ENCODE results near the gene SOX9.

The SOX9 gene

GRCh38 chr17:72120642-72121163, at the start of gene SOX9:
Gene SOX9, plus strand, starts transcription at chr17:72121020. Its CDS starts 372 bp downstream, at chr17:72121392.
- DNase-seq (ENCODE audit: low spot score): peak; percentile 97

DNA sequence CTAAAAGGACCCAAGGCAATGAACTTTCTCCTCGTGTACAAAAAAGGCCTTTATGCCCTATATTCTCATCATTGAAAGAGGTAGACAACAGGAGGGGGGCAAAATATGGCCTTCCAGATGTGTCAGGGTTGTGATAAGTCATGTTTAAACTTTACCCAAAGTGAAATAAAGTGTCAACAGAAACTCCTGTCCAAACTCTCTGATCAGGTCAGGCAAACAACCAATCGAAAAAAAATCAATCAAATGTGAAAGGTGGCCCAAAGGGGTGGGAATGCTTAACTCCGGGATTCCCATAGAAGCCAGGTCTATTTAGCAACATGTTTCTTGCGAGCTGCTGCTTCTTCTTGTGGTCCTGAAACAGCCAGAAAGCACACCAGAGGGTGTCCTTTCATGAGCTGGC, 49.5 kb upstream of the SOX9 start:
- no peak for DNase-seq (ENCODE audit: low spot score)

GRCh38 chr17:72075995-72076677, 44.7 kb upstream of the SOX9 start:
- no peak for DNase-seq (ENCODE audit: low spot score)

GRCh38 chr17:72076678-72077030, 44.2 kb upstream of the SOX9 start:
- DNase-seq (ENCODE audit: low spot score): no peak

GRCh38 chr17:72077326-72077960, 43.4 kb upstream of the SOX9 start:
- DNase-seq (ENCODE audit: low spot score): peak; percentile 91

- no peak for DNase-seq (ENCODE audit: low spot score)
Observed at GRCh38 chr17:72079700-72080099, 41.1 kb upstream of the SOX9 start.

GRCh38 chr17:72087876-72088275, 32.9 kb upstream of the SOX9 start:
- no peak for DNase-seq (ENCODE audit: low spot score)

- no peak for DNase-seq (ENCODE audit: low spot score)
Observed at GRCh38 chr17:72089453-72089987, 31.3 kb upstream of the SOX9 start.

DNA sequence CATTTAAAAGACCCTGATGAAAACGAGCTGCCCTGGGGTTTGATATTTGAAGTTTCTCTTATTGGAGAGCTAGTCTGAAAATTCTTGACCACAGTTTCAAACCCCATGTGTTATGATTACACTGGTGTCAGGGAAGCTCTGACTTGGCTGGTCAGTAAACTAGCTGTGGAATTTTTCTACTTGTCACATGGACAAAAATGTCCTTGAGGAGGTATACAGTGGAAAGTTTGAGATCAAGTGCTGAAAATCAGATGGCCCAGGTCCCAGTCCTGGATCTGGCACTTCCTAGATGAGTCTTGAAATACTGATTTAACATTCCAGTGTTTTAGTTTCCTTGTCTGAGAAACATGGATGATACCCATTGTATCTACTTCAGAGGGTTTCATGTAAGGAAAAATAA, 30.7 kb upstream of the SOX9 start:
- no peak for DNase-seq (ENCODE audit: low spot score)

GRCh38 chr17:72092710-72093322, 28.0 kb upstream of the SOX9 start:
- DNase-seq (ENCODE audit: low spot score): no peak

DNA sequence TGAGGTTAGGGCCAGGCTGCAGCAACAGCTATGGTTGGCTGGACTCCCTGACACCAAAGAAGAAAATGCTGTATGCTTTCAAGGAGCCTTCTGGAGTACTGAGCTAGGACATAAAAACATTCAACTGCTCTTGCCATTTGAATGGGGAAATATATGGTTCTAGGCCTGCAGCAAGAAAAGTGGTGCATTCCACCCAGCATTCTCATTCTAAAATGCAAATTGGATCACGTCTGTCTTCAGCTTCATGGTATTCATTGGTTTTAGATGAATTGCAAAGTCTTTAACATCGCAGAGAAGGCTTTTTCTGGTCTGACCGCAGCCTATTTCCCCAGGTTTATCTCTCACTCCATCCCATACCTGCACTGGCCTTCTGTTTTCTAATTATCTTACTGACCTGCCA, 27.1 kb upstream of the SOX9 start:
- DNase-seq (ENCODE audit: low spot score): no peak

- DNase-seq (ENCODE audit: low spot score): no peak
Observed at GRCh38 chr17:72095316-72095715, 25.5 kb upstream of the SOX9 start.

DNA sequence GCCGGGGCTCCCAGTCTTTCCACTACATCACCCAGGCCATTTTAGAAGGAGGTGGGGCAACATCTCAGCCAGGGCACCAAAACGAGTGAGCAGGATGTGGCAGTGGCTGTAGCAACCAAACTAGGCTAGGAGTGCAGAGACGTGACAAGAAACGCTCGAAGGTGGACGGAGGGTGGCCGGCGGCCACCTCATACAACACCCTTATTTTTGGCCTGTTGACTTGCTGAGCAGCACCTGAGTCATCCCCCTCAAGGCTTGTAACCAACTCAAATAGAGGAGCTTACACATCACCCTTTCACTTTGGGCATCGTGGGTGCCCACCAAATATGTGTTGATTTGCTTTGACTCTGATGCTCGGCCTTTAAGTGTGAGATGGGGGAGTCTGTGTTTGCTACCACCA, 23.7 kb upstream of the SOX9 start:
- no peak for DNase-seq (ENCODE audit: low spot score)

GRCh38 chr17:72099919-72100318, 20.9 kb upstream of the SOX9 start:
- no peak for DNase-seq (ENCODE audit: low spot score)

- DNase-seq (ENCODE audit: low spot score): no peak
Observed at GRCh38 chr17:72100470-72100869, 20.4 kb upstream of the SOX9 start.

- DNase-seq (ENCODE audit: low spot score): no peak
Observed at GRCh38 chr17:72101526-72101925, 19.3 kb upstream of the SOX9 start.

DNA sequence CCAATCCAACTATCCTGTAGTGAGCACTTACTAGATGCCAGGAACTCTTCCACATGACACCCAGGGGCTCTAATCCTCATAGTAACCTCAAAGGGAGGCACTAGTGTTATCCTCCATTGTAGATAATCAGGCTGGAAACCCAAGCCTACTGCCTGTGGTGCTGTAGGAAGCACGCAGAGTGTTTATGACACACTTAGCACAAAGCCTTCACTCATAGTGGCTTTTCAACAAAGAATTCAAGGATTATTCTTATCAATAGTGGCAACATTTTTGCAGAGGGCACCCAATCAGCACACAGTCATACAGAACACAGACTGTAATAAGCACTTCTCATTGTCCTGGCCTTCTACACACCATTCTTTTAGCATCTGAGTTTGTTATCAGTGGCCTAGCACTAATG, 18.5 kb upstream of the SOX9 start:
- DNase-seq (ENCODE audit: low spot score): no peak

DNA sequence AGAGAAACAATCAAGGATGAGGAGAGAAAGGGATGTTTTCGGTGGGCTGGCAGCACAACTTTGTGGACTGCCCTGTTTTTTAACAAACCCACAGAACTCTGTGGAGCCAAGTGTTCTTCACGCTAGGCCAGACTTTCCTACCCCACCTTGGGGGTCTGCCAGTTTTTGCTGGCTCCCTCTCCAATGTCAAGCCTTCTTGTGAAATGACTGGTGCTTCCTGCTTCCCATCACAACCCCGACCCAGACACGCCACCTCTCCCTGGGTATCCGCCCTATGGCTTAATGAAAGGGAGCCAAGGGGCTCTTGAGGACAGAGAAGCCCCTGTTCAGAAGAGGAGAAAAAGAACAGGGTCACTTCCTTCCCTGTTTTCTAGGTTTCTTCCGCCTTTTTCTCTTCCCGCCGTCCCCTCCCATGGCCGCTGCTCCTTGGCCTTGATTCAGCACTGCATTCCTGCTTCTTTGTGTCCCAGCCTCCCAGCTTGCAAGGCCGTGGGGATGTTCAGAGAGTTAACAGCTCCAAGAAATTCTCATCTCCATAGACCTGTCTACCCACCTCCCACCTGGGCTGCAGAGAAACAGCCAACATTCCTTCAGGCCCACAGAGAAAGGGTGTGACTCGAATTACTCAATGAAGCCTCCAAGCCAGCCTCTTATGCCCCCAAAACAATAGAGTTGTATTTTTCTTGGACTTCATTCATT, 16.5 kb upstream of the SOX9 start:
- DNase-seq (ENCODE audit: low spot score): no peak

DNA sequence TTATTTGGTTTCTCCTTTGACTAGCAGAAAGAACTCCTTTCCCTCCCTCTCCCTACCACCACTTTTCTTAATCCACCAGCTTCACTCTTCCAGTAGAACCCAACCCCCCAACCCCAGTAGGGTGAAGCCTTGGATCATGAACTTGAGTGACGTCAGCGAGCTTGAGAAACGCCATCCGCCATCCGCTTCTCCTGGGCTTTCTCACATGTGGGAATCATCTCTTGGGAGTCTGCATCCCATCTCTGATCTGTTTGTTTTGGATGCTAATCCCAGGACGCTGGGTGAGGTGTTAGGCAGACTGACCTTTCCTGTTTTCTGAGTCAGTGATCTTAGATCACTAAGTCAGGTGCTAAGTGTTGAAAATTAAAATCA, 16.0 kb upstream of the SOX9 start:
- DNase-seq (ENCODE audit: low spot score): no peak

DNA sequence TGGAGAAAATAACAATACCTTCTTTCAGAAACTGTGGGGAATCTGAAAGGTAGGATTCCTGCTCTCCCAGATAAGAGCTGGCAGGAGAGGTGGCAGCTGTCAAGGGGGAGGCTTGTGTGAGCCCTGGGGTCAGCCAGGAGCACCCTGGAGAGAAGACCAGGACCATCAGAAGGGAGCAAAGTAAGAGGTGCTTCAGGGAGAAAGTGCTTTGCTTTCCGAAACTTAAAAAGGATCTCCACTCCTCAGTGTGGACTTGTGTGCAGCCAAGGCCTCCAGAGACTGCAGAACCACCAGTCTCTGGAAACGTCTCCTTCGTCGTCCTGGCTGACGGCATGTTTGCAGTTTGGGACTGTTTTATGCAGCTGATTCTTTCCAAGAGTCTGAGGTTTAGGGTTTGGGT, 13.7 kb upstream of the SOX9 start:
- no peak for DNase-seq (ENCODE audit: low spot score)

DNA sequence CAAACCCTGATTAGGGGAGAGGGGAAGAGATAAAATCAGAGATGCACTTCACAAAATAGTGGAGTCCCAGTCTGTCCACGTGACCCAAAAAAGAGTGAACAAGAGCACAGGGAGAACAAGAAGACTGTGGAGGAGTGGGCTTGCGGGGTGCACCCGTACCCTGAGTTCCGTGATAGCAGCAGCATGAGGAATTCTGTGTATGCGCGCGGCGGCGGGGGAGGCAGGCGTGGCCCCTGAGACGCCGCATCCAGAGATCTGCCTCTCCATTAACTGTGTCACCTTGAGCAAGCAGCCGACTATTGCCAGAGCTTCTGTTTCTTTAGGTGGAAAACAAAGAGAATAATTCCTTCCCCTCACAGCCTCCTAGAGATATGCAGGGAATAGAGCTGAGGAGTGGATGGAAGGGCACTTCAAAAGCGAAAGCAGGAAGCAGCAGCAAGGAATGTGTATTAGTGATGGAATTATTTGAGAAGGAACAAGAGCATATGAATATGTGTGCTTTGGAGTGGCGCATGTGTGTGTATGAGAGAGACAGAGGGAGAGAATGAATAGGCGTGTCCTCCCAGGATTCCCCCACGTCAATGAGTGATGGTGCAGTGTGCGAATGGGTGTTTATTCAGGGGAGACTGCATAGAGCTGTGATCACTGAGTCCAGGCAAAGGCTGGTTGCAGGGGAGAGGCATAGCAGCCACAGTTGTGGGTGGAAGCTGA, 10.4 kb upstream of the SOX9 start:
- DNase-seq (ENCODE audit: low spot score): no peak

DNA sequence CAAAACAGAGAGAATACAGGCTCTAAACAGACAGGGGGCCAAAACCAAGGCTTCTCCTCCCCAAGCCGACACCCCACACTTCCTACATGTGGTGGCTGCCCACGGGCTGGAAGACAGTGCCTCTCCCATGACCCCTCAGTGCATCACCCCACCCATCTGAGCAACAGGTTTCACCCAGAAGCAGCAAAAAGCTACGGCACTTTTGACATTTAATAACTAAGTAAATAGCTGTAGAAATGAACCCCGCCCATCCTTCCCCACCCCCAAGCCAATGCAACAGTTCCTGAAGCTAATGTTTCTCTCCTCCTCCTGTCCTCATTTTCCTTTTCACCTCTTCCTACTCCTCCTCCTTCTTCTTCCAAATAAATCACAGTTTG, 9.9 kb upstream of the SOX9 start:
- DNase-seq (ENCODE audit: low spot score): no peak

Measured in kidney tubule cell (primary cell).